Gastrocnemius medialis (tissue), 4 donors: ENCODE results near the gene NDUFB8.

Experiments
- POLR2A ChIP-seq, 2 donors: fragments of 450-650 bp; IDR thresholded peaks; one replicate each; pipeline ENCODE4 v1.6.1; 2017; ENCODE audit warnings: antibody characterized with exemption in 2 of 2, mild to moderate bottlenecking in 2 of 2, moderate library complexity in 2 of 2
- TF ChIP-seq, protein P1 (sequence below), 5 experiments: fragments of 450-650 bp in 3 of 5; fragments of 200-600 bp in 2 of 5; sonication (generic) in 2 of 5; IDR thresholded peaks in 4 of 5; conservative IDR thresholded peaks in 1 of 5; 1 replicate in 4 of 5; 2 replicates in 1 of 5; pipeline ENCODE4 v1.5.1; 2016 to 2019; ENCODE audit warnings: antibody characterized with exemption in 5 of 5, mild to moderate bottlenecking in 3 of 5, moderate library complexity in 3 of 5

DNA sequence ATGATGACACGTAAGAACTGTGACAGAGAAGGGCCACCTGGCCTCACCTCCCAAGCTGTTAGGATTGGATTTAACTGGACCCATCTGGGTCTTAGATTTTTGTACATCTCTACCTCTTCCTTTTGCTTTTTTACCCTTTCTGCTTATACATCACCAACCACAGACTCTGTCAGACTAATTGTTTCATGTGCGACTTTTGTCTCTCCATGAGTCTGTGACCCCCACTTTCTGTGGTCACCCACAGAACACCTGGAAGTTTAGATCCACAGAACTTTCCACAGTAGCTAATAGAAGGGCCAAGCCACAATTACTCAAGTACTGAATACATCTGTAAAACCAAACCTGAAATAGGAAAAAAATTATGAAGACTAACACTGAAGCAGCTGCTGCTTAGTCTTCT is 33.1 kb downstream of the NDUFB8 start:
- TF ChIP-seq, protein P1, sequence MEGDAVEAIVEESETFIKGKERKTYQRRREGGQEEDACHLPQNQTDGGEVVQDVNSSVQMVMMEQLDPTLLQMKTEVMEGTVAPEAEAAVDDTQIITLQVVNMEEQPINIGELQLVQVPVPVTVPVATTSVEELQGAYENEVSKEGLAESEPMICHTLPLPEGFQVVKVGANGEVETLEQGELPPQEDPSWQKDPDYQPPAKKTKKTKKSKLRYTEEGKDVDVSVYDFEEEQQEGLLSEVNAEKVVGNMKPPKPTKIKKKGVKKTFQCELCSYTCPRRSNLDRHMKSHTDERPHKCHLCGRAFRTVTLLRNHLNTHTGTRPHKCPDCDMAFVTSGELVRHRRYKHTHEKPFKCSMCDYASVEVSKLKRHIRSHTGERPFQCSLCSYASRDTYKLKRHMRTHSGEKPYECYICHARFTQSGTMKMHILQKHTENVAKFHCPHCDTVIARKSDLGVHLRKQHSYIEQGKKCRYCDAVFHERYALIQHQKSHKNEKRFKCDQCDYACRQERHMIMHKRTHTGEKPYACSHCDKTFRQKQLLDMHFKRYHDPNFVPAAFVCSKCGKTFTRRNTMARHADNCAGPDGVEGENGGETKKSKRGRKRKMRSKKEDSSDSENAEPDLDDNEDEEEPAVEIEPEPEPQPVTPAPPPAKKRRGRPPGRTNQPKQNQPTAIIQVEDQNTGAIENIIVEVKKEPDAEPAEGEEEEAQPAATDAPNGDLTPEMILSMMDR (IDR thresholded peaks at IDR 0.05 in 4 of 5, conservative IDR thresholded peaks at IDR 0.05 in 1 of 5), result no peak
- TF ChIP-seq POLR2A (IDR thresholded peaks at IDR 0.05), result no peak
